Right cardiac atrium (tissue), 5 donors: ENCODE measurements around the gene LRIT3. TPM values are rescaled to one million over a fixed set of nuclear protein-coding genes. Genes with fewer than 3 reads are reported as not detected.

Experiments
- ATAC-seq, 2 donors: fragments of 200-7000 bp; cut with Tn5 transposase; one replicate each; pipeline versions ENCODE4 v1.8.0 to v1.9.1; 2020; ENCODE audit warnings: moderate library complexity in 2 of 2, mild to moderate bottlenecking in 1 of 2
- DNase-seq, 3 donors: peaks; one replicate each; pipeline ENCODE4 v3.0.0-alpha.2; 2020
- H3K27ac ChIP-seq: one replicate; pipeline ENCODE4 v1.5.1; 2013; ENCODE audit warnings: mild to moderate bottlenecking, low read length, control low read depth, moderate library complexity
- H3K27me3 ChIP-seq: one replicate; pipeline ENCODE4 v1.6.1; 2013; ENCODE audit not compliant: control insufficient read depth, insufficient read depth
- H3K4me1 ChIP-seq: one replicate; pipeline ENCODE4 v1.6.1; 2013; ENCODE audit warnings: low read length; ENCODE audit not compliant: control insufficient read depth, insufficient read depth
- H3K4me3 ChIP-seq: one replicate; pipeline ENCODE4 v1.5.1; 2013; ENCODE audit warnings: low read length, control low read depth
- H3K9me3 ChIP-seq: one replicate; pipeline ENCODE4 v1.6.1; 2013; ENCODE audit warnings: low read length; ENCODE audit not compliant: control insufficient read depth
- WGBS: extraction: QIAGEN DNeasy Blood & Tissue Kit; methylation state at CpG from one replicate; pipeline ENCODE4 v1.1.7; 2013; 5-methylcytosine and 5-hydroxymethylcytosine counted together
- intact Hi-C, 4 donors: fragments of 100-400 bp; cut with DNase I; formaldehyde crosslinking; loops; one replicate each; pipeline versions ENCODE4 v1.11.0 to v1.14.0; 2022 to 2023
- polyA plus RNA-seq: library from polyadenylated mRNA; stranded (reverse); fragments of 200-250 nt; gene quantifications from one replicate; pipeline ENCODE4 v1.2.3, GENCODE V29; 2013
- total RNA-seq, 4 donors: library from RNA; stranded (reverse); fragmentation: NEBNext Ultra II Directional; extraction: Animal tissue kit (Norgen Biotek cat#: 25700); gene quantifications; one replicate each; pipeline ENCODE4 v1.2.1, GENCODE V29; 2021
- donor health status: healthy with polysubstance abuse.
- donor health status: DM: no; HTN: yes; CAD: no.
- donor health status: DM: no; HTN: no; CAD: no.
- donor health status: DM: no; HTN: yes; CAD: no; lungs with severe emphysema.
- donor health status: DM: yes; HTN: yes; CAD: no.

The LRIT3 gene
- total and polyA plus RNA-seq, 5 donors = 0.06 to 0.14 (median 0.09) TPM

DNA sequence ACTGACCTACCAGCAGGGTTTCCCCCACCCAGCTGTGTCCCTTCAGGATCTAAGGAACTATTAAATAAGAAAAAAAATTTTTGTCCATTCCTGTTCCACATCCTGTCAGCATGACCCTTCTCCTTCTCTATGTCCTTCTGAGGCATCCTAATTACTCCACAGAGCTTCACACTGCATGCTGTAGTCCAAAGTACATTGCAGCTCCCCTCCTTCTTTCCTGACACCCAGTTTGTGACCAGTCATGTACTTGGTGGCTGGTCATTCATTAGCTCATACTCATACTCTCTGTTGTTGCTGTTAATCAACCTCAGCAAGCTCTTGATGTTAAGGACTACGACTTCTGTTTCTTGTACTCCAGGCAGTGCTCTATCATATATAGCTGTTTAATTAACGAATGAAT lies 62.3 kb downstream of the LRIT3 start:
- 87% methylated on average over 2 of the region's 2 CpGs for WGBS
- intact Hi-C loops = no loop called here

DNA sequence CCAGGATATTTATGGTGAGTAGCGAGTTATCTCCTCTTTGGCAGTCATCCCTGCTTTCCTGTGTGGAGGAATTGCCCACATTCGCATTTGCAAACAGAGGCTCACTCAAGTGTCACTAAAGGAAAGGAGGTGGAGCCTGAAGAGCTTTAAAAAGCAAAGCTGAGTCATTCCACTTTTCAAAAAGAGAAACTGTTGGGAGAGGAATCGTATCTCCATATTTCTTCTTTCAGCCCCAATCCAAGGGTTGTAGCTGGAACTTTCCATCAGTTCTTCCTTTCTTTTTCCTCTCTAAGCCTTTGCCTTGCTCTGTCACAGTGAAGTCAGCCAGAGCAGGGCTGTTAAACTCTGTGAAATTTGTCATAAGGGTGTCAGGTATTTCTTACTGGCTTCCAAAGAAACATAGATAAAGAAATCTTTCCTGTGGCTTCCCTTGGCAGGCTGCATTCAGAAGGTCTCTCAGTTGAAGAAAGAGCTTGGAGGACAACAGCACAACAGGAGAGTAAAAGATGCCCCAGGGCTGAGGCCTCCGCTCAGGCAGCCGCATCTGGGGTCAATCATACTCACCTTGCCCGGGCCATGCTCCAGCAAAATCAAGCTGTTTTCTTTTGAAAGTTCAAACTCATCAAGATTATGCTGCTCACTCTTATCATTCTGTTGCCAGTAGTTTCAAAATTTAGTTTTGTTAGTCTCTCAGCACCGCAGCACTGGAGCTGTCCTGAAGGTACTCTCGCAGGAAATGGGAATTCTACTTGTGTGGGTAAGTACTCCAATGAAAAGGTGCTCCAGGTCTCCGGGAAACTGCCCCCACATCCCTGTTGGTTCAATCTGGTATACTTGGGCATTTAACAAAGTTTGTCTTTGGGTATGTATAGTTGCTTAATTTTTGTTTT lies 65.0 kb downstream of the LRIT3 start, which contains the start of gene EGF:
TSS of gene EGF (plus strand) at position 178 of the 890 bp plus-strand sequence. CDS start at position 631, 453 bp downstream.
- no peaks in the 10 kb centered on the region for H3K4me1 ChIP-seq
- H3K4me3 ChIP-seq = peak within 1 kb of the TSS; percentile 63
- no peaks in the 10 kb centered on the region for H3K9me3 ChIP-seq
- no peaks in the 10 kb centered on the region for H3K27me3 ChIP-seq
- peak within 1 kb of the TSS; percentile 85 for H3K27ac ChIP-seq
- peak; percentile 82 to 85 for ATAC-seq
- intact Hi-C loops = no loop called here
- WGBS = 37% methylated on average over 9 of the region's 9 CpGs
- peak in 1 of 3 donors; percentile 37 for DNase-seq

More for the DNA sequence above, 62.3 kb downstream of the LRIT3 start:
- no peak overlapping the region for H3K4me3 ChIP-seq
- DNase-seq (no peak), ATAC-seq (no peak)
- H3K4me1 ChIP-seq = no peaks in the 10 kb centered on the region
- H3K27ac ChIP-seq = no peak overlapping the region
- H3K9me3 ChIP-seq = no peaks in the 10 kb centered on the region
- no peaks in the 10 kb centered on the region for H3K27me3 ChIP-seq

DNA sequence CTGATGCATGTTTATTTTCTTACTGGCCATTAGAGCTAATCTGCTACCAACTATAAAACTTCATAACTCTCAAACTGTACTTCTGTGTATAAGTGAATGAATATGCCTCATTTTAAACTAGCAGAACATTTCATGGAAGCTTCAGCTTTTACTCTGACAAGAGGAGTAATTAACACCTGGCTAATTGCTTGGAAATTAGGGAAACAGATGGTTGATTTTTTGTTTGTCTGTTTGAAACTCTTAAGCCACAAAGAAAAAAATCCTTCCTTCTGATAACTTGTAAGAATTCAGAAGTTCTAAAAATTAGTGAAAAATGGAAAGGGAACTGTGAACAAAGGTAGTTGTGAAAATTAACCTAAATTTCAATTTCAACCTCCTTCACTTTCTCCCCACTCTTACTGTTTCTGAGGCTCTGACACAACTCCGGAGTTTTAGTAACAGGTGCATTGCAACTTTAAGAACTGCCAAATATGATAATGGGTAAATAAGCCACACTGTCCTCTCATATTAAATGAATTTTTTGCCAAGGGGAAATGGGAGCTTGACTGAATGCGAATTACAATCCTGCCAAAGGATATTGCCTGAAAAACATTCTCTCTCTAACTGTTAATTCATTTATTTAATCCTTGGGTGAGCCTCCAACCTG lies 65.8 kb downstream of the LRIT3 start:
- 69% methylated on average over 2 of the region's 2 CpGs for WGBS
- DNase-seq (no peak), ATAC-seq (no peak)
- H3K27me3 ChIP-seq = no peaks in the 10 kb centered on the region
- H3K4me1 ChIP-seq = no peaks in the 10 kb centered on the region
- H3K27ac ChIP-seq = no peak overlapping the region
- H3K4me3 ChIP-seq = peak overlapping the region; percentile 63
- no peaks in the 10 kb centered on the region for H3K9me3 ChIP-seq
- intact Hi-C loops = no loop called here

DNA sequence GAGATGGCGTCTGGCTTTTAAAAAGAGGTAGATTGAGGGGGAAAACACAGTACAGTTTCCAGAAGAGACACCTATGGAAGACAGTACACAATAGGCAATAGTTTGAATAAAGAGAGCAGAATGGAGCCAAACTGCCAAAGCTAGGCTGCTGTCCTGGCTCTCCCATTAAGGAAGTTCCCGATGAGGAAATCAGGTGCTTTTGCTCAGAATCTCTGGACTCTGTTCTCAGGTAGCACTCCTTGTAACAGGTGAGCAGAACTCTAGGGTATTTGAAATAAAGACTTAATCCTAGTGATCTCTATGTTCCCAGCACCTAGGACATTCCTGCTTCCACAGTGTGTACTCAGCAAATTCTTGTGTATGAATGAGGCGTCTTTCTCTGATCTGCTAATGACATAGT lies 66.4 kb downstream of the LRIT3 start:
- ATAC-seq (no peak), DNase-seq (no peak)
- H3K4me1 ChIP-seq = no peaks in the 10 kb centered on the region
- intact Hi-C loops = no loop called here
- H3K27ac ChIP-seq = no peak overlapping the region
- H3K9me3 ChIP-seq = no peaks in the 10 kb centered on the region
- H3K27me3 ChIP-seq = no peaks in the 10 kb centered on the region
- H3K4me3 ChIP-seq = peak overlapping the region; percentile 63
- WGBS = 64% methylated on average over 3 of the region's 3 CpGs

DNA sequence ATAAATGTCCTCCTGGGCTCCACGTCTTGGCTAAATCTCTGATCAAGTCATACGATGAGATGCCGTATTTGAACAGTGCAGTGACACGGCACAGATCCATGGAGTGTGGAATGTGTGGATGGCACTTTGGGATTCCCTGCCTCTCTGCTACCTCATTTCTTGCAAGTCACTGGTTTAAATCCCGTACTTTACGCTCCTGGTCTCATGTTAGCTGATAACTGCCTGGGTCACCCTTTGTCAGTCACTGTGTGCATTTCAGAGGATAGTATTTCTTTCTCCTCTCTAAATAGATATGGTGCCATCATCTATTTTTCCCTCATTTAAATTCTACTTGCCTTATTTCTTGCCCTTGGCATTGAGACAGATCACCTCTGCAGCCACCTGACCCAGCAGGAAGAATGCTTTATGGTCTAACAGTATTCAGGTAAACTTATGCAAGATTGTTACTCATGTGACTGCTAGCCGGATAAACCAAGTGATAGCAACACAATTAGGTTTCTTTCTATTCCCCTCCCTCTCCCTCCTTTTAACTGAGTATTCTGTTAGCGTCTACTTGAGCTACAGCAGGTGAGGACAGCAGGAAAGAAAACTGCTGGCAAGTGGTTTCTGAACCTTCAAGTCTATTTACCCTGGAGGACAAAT lies 67.6 kb downstream of the LRIT3 start:
- peak; percentile 34 to 35 for ATAC-seq
- no peak overlapping the region for H3K27ac ChIP-seq

DNA sequence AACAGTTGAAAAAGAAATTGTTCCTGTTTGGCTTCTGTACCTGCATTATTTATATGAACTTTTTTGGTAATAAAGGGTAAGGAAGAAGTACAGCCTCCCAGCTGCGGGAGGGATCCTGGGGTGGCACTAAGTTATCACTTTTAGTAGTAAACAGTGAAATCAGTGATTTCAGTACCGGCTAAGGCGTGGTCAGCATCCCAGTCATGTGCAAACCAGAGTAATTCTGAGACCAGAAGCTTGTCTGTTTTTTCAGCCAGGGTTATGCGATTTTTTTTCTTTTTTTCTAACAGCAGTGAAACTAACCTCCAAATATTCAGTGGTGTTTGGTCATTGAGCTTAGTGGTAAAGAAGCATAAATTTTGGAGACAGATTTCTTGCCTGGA lies 68.1 kb downstream of the LRIT3 start:
- H3K4me1 ChIP-seq = no peaks in the 10 kb centered on the region
- H3K4me3 ChIP-seq = no peak overlapping the region
- DNase-seq (no peak), ATAC-seq (no peak)
- 55% methylated on average over 4 of the region's 4 CpGs for WGBS
- intact Hi-C loops = no loop called here
- H3K9me3 ChIP-seq = no peaks in the 10 kb centered on the region
- H3K27me3 ChIP-seq = no peaks in the 10 kb centered on the region
- no peak overlapping the region for H3K27ac ChIP-seq

More for the DNA sequence above, 67.6 kb downstream of the LRIT3 start:
- Histone ChIP-seq H3K4me3 (peak overlapping the region; percentile 63), H3K9me3 (no peaks in the 10 kb centered on the region), H3K27me3 (no peaks in the 10 kb centered on the region), H3K4me1 (no peaks in the 10 kb centered on the region)
- 47% methylated on average over 8 of the region's 8 CpGs for WGBS
- no peak for DNase-seq
- intact Hi-C loops = no loop called here

DNA sequence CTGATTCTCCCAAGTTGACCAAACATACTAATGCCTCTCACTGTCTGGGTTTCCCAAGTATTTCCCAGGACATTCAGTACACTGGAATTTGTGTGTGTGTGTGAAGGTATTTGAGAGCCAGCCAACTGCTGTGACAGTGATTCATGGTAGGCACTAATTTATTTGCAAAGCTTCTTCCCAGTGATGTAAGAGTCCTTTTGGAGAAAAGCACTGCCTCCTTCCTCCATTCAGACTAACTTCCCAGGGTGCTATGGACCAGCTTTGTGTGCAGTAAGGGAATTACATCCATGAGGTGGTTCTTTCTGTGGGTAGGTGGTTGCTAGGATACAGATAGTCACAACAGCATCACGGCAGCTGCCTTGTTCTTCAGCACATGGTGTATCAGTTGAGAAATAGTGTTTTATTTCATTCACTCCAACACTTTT lies 73.5 kb downstream of the LRIT3 start:
- no peak for DNase-seq
- WGBS = 36% methylated on average over 1 of the region's 1 CpG
- H3K27ac ChIP-seq = no peak overlapping the region
- H3K4me1 ChIP-seq = no peaks in the 10 kb centered on the region
- peak in 1 of 2 donors; percentile 39 for ATAC-seq
- intact Hi-C loops = no loop called here
- no peaks in the 10 kb centered on the region for H3K27me3 ChIP-seq
- no peak overlapping the region for H3K4me3 ChIP-seq
- H3K9me3 ChIP-seq = no peaks in the 10 kb centered on the region

Other genes with a start within 250 kb of the LRIT3 start
- gene CASP6, start 144.7 kb upstream of the LRIT3 start, total RNA-seq = 10 to 100 TPM in 1 of 4 donors, 1 to 10 TPM in 3; 6.5 to 13.4 (median 8.7) TPM
- 9.9 TPM for gene CASP6, start 144.7 kb upstream of the LRIT3 start, polyA plus RNA-seq
- 10 to 100 TPM; 57.1 to 85.0 (median 62.6) TPM for gene PLA2G12A, start 118.0 kb upstream of the LRIT3 start, total RNA-seq
- 50.1 TPM for gene PLA2G12A, start 118.0 kb upstream of the LRIT3 start, polyA plus RNA-seq
- 10 to 100 TPM; 14.8 to 19.5 (median 18.5) TPM for gene CFI, start 46.1 kb upstream of the LRIT3 start, total RNA-seq
- 15.0 TPM for gene CFI, start 46.1 kb upstream of the LRIT3 start, polyA plus RNA-seq
- gene GAR1, start 32.3 kb upstream of the LRIT3 start, total RNA-seq = 10 to 100 TPM in 2 of 4 donors, 1 to 10 TPM in 2; 6.5 to 10.1 (median 8.7) TPM
- gene GAR1, start 32.3 kb upstream of the LRIT3 start, polyA plus RNA-seq = 13.6 TPM
- gene RRH, start 20.1 kb upstream of the LRIT3 start, total RNA-seq = under 1 TPM in 2 of 4 donors, not detected in 2; 0.21 to 0.23 TPM
- not detected for gene RRH, start 20.1 kb upstream of the LRIT3 start, polyA plus RNA-seq
- gene EGF, start 64.8 kb downstream of the LRIT3 start, total RNA-seq = 10 to 100 TPM in 3 of 4 donors, 1 to 10 TPM in 1; 8.8 to 17.8 (median 13.6) TPM
- gene EGF, start 64.8 kb downstream of the LRIT3 start, polyA plus RNA-seq = 5.3 TPM